NT2/D1 (cell line): ENCODE measurements around the gene ARMC8.

Experiments used
- SUZ12 ChIP-seq: IDR thresholded peaks from 2 replicates; pipeline ENCODE4 v1.6.1; 2011; ENCODE audit not compliant: insufficient read length, insufficient read depth; ENCODE audit errors: extremely low read depth
- YY1 ChIP-seq: IDR thresholded peaks from 2 replicates; pipeline ENCODE4 v1.6.1; 2011; ENCODE audit not compliant: insufficient read length, insufficient read depth
- ZNF274 ChIP-seq: IDR thresholded peaks from 2 replicates; pipeline ENCODE4 v1.6.1; 2011; ENCODE audit warnings: mild to moderate bottlenecking, low read depth, low read length

GRCh38 chr3:138284079-138284478 lies 97.0 kb downstream of the ARMC8 start:
- TF ChIP-seq YY1 (no peak), SUZ12 (no peak), ZNF274 (no peak)
